B cell (primary cell): ENCODE data around the gene MACROH2A1. TPM values are rescaled to one million over a fixed set of nuclear protein-coding genes. Genes with fewer than 3 reads are reported as not detected.
A peak's percentile ranks its signal among the peaks of the same experiment; 100 is the strongest.

Source experiments
- ATAC-seq: fragments of 200-7000 bp; cut with Tn5 transposase; one replicate; pipeline ENCODE4 v1.10.0; 2021; ENCODE audit warnings: low read depth, mild to moderate bottlenecking, moderate number of reproducible peaks, moderate library complexity
- CTCF ChIA-PET: fragments of 350-600 bp; sonication (Branson Sonifier 250); formaldehyde crosslinking; loops from one replicate; lab custom pipeline; 2021; ENCODE audit warnings: antibody characterized with exemption, inconsistent platforms; lab: Charles Lee
- POLR2A ChIA-PET: fragments of 350-600 bp; sonication (Branson Sonifier 250); formaldehyde crosslinking; loops from one replicate; lab custom pipeline; 2021; ENCODE audit warnings: antibody characterized with exemption; lab: Charles Lee
- DNase-seq: peaks from one replicate; pipeline ENCODE4 v3.0.0; 2013
- H2AFZ ChIP-seq: 2 replicates; pipeline ENCODE4 v1.6.1; 2012; ENCODE audit warnings: mild to moderate bottlenecking, low read depth, low read length; ENCODE audit not compliant: insufficient read depth, poor library complexity, severe bottlenecking
- H3K27ac ChIP-seq, 2 donors: 1 replicate in 1 of 2; 2 replicates in 1 of 2; pipeline ENCODE4 v1.5.1; 2012 to 2013; ENCODE audit warnings: low read length in 2 of 2, mild to moderate bottlenecking in 2 of 2, moderate library complexity in 1 of 2
- H3K27me3 ChIP-seq, 4 experiments: fragments of 200-600 bp in 1 of 4; sonication (generic) in 1 of 4; replicated peaks in 1 of 4; 1 replicate in 2 of 4; 2 replicates in 2 of 4; pipeline versions ENCODE4 v1.6.1 to v1.7.0; 2013 to 2016; ENCODE audit warnings: low read length in 3 of 4, mild to moderate bottlenecking in 2 of 4, mixed read lengths in 1 of 4, moderate library complexity in 1 of 4; ENCODE audit not compliant: insufficient read depth in 4 of 4, control insufficient read depth in 3 of 4; ENCODE audit errors: control extremely low read depth in 1 of 4
- H3K36me3 ChIP-seq, 2 experiments: replicated peaks in 1 of 2; 1 replicate in 1 of 2; 2 replicates in 1 of 2; pipeline versions ENCODE4 v1.6.1 to v1.7.1; 2013; ENCODE audit warnings: low read length in 1 of 2; ENCODE audit not compliant: insufficient read depth in 2 of 2, control insufficient read depth in 1 of 2; ENCODE audit errors: control extremely low read depth in 1 of 2, extremely low read depth in 1 of 2
- H3K4me1 ChIP-seq, 2 donors: fragments of 200-600 bp in 1 of 2; sonication (generic) in 1 of 2; 1 replicate in 1 of 2; 2 replicates in 1 of 2; pipeline versions ENCODE4 v1.5.1 to v1.6.1; 2013 to 2017; ENCODE audit warnings: low read length in 2 of 2; ENCODE audit not compliant: control insufficient read depth in 2 of 2, insufficient read depth in 2 of 2
- H3K4me2 ChIP-seq: replicated peaks from 2 replicates; pipeline ENCODE3; 2012; ENCODE audit warnings: mild to moderate bottlenecking, low read depth, low read length; ENCODE audit not compliant: poor library complexity, severe bottlenecking
- H3K4me3 ChIP-seq, 5 experiments: fragments of 200-600 bp in 1 of 5; sonication (generic) in 1 of 5; 1 replicate in 3 of 5; 2 replicates in 2 of 5; pipeline versions ENCODE4 v1.5.1 to v1.7.0; 2011 to 2016; ENCODE audit warnings: low read length in 4 of 5, mild to moderate bottlenecking in 4 of 5, low read depth in 2 of 5, control low read depth in 1 of 5, moderate library complexity in 1 of 5; ENCODE audit not compliant: insufficient read depth in 1 of 5; ENCODE audit errors: control extremely low read depth in 1 of 5, extremely low read depth in 1 of 5
- H3K79me2 ChIP-seq: fragments of 200-600 bp; sonication (generic); one replicate; pipeline ENCODE4 v1.6.0; 2016; ENCODE audit warnings: low read length; ENCODE audit not compliant: control insufficient read depth, insufficient read depth
- H3K9ac ChIP-seq: fragments of 200-600 bp; sonication (generic); 2 replicates; pipeline ENCODE4 v1.6.1; 2017; ENCODE audit warnings: mild to moderate bottlenecking, low read length, moderate library complexity
- H3K9me3 ChIP-seq, 3 donors: one replicate each; pipeline versions ENCODE4 v1.6.1 to v1.7.1; 2013; ENCODE audit warnings: low read length in 2 of 3; ENCODE audit not compliant: control insufficient read depth in 2 of 3, insufficient read depth in 1 of 3; ENCODE audit errors: control extremely low read depth in 1 of 3
- H4K20me1 ChIP-seq: 2 replicates; pipeline ENCODE4 v1.6.0; 2012; ENCODE audit warnings: mild to moderate bottlenecking, low read length; ENCODE audit not compliant: insufficient read depth, control insufficient read depth, poor library complexity, severe bottlenecking
- H3K27ac Mint-ChIP-seq: one replicate; pipeline ENCODE4 v1.8.0; 2021; ENCODE audit warnings: mixed read lengths
- H3K27me3 Mint-ChIP-seq: one replicate; pipeline ENCODE4 v1.8.0; 2021; ENCODE audit warnings: mixed read lengths
- H3K4me1 Mint-ChIP-seq: one replicate; pipeline ENCODE4 v1.8.0; 2021; ENCODE audit warnings: mixed read lengths
- H3K4me3 Mint-ChIP-seq: one replicate; pipeline ENCODE4 v1.8.0; 2021; ENCODE audit warnings: mixed read lengths
- H3K9me3 Mint-ChIP-seq: one replicate; pipeline ENCODE4 v1.8.0; 2022; ENCODE audit warnings: mixed read lengths; ENCODE audit not compliant: insufficient read depth
- EZH2 ChIP-seq: IDR thresholded peaks from 2 replicates; pipeline ENCODE4 v1.6.1; 2012; ENCODE audit warnings: borderline replicate concordance, low read depth, mild to moderate bottlenecking, moderate library complexity, low read length; ENCODE audit not compliant: insufficient read depth, poor library complexity, severe bottlenecking
- WGBS: methylation state at CpG from one replicate; pipeline ENCODE4 v1.1.5; 2013; ENCODE audit warnings: missing lambda C conversion rate; ENCODE audit not compliant: insufficient coverage; 5-methylcytosine and 5-hydroxymethylcytosine counted together
- intact Hi-C: fragments of 100-400 bp; cut with micrococcal nuclease; formaldehyde crosslinking; loops from one replicate; pipeline ENCODE4 v1.10.0; 2022
- polyA plus RNA-seq: library from polyadenylated mRNA; depleted of rRNA; stranded (reverse); fragments of >200 nt; gene quantifications from 2 replicates; pipeline ENCODE4 v1.2.3, GENCODE V29; 2012
- total RNA-seq, 2 donors: library from RNA; stranded (reverse); fragments of 120-200 nt in 1 of 2; gene quantifications; 1 replicate in 1 of 2; 2 replicates in 1 of 2; pipeline versions ENCODE4 v1.2.3 to v1.2.4, GENCODE V29; 2013 to 2022
- TF ChIP-seq, protein P1 (sequence below): fragments of 200-600 bp; IDR thresholded peaks from one replicate; pipeline ENCODE4 v1.8.0; 2022; ENCODE audit warnings: antibody characterized with exemption, mild to moderate bottlenecking

MACROH2A1 gene
- total and polyA plus RNA-seq, 2 donors (not counting 1 experiment from before 2014, with no cell fraction given) = 80.1 to 99.7 TPM

DNA sequence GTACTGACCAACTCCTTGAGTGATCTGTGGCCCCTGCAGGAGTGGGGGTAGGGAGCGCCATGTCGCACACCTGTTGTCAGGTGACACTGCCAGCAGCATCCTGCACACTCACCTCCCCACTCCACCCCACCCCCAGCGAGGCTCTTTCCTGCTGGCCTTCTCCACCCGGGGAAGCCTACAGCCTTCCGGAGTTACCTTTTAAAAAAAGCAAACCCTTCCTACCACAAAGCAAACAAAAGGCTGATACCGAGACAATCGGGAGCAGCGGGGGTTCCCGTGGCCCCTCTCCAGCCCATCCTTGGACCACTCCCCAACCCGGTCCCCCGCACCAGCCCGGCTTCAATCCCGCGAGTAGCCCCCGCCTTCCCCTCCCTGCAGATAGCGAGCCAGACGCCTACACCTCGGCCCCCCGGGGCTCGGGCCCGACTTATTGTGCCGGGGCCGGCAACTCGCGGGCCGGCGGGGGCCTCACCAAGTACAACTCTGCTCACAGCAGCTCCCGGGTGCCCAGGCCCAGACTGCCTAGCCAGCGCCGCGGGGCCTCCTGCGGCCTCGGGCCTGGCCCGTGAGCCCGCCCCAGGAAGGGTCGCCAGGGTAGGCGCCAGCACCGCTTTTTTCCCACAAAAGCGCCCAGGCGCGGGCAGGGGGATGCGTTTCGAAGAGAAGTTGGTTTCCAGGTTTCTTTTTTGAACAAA is 724 bp downstream of the MACROH2A1 start:
- Mint-ChIP-seq H3K27me3 (no peaks in the 10 kb centered on the region), H3K4me3 (peak overlapping the region; percentile 86), H3K9me3 (no peaks in the 10 kb centered on the region), H3K27ac (peak overlapping the region; percentile 68), H3K4me1 (peaks cover 56% of the 10 kb centered on the region)
- TF ChIP-seq, protein P1, sequence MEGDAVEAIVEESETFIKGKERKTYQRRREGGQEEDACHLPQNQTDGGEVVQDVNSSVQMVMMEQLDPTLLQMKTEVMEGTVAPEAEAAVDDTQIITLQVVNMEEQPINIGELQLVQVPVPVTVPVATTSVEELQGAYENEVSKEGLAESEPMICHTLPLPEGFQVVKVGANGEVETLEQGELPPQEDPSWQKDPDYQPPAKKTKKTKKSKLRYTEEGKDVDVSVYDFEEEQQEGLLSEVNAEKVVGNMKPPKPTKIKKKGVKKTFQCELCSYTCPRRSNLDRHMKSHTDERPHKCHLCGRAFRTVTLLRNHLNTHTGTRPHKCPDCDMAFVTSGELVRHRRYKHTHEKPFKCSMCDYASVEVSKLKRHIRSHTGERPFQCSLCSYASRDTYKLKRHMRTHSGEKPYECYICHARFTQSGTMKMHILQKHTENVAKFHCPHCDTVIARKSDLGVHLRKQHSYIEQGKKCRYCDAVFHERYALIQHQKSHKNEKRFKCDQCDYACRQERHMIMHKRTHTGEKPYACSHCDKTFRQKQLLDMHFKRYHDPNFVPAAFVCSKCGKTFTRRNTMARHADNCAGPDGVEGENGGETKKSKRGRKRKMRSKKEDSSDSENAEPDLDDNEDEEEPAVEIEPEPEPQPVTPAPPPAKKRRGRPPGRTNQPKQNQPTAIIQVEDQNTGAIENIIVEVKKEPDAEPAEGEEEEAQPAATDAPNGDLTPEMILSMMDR = no peak
- TF ChIP-seq EZH2 = no peak
- Histone ChIP-seq H3K9ac (peak overlapping the region; percentile 83), H3K4me3 (peak overlapping the region; percentile 61 to 80 (median 72)), H4K20me1 (peaks cover 26% of the 10 kb centered on the region), H3K4me1 (peaks cover 36 to 43% of the 10 kb centered on the region in 2 donors), H3K27ac (peak overlapping the region in 1 of 2 donors; percentile 64), H2AFZ (peak overlapping the region; percentile 97), H3K79me2 (peaks cover 55% of the 10 kb centered on the region), H3K9me3 (peaks cover 0 to 7% (median 0%) of the 10 kb centered on the region in 3 donors), H3K36me3 (no peaks in the 10 kb centered on the region), H3K27me3 (no peaks in the 10 kb centered on the region), H3K4me2 (peak overlapping the region; percentile 90)
- ChIA-PET CTCF (no interaction called here), POLR2A (no interaction called here)
- intact Hi-C loops = loop anchor here (2.0 to 5.0 kb wide), 2 partner anchors 494 to 734 kb away; partner anchors contain the start of genes PCBD2 and SMAD5
- WGBS = under 1% methylated on average over 43 of the region's 43 CpGs
- ATAC-seq (peak; percentile 15), DNase-seq (no peak)

DNA sequence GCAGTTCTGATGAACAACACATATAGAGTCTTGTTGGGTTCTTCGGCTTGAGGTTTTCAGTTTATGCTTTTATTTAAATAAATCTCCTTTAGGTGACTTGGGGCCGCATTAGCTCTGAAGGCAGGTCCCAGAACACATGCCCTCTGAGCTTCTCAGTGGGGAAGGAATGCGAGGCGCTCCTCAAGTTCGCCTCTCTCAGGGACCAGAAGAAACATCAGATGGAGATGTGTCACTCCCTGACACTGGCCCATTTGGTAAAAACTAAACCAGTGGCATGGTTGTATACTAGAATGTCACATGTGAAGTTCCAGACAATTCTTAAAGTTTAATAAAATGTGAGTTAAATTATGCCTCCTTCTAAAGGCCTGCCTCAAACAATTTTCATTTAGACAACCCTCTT is 1.9 kb downstream of the MACROH2A1 start:
- intact Hi-C loops = loop anchor here (5.0 kb wide), 1 partner anchor 735 kb away; the partner anchor contains the start of gene SMAD5
- Histone ChIP-seq H3K4me2 (peak overlapping the region; percentile 90), H3K36me3 (peaks cover 0 to under 1% of the 10 kb centered on the region in 2 experiments), H3K4me1 (peaks cover 42 to 55% of the 10 kb centered on the region in 2 donors), H3K79me2 (peaks cover 67% of the 10 kb centered on the region), H2AFZ (no peak overlapping the region), H3K27ac (no peak overlapping the region), H3K9me3 (peaks cover 0 to 7% (median 0%) of the 10 kb centered on the region in 3 donors), H4K20me1 (peaks cover 33% of the 10 kb centered on the region), H3K27me3 (no peaks in the 10 kb centered on the region), H3K9ac (no peak overlapping the region), H3K4me3 (no peak overlapping the region)
- peak overlapping the region; percentile 32 for H3K4me3 Mint-ChIP-seq
- TF ChIP-seq, protein P1 = no peak
- no peak for TF ChIP-seq EZH2
- ATAC-seq (no peak), DNase-seq (no peak)
- ChIA-PET POLR2A (no interaction called here), CTCF (no interaction called here)
- H3K27ac Mint-ChIP-seq = no peak overlapping the region
- H3K27me3 Mint-ChIP-seq = no peaks in the 10 kb centered on the region
- WGBS = no CpG with 5 or more reads among the region's 5 CpGs
- H3K4me1 Mint-ChIP-seq = peaks cover 69% of the 10 kb centered on the region
- H3K9me3 Mint-ChIP-seq = no peaks in the 10 kb centered on the region
